ENCODE results near the gene TDO2. TPM values are rescaled to one million over a fixed set of nuclear protein-coding genes. Genes with fewer than 3 reads are reported as not detected.

The TDO2 gene
- total RNA-seq, 2 donors from 2014 or later = not detected

DNA sequence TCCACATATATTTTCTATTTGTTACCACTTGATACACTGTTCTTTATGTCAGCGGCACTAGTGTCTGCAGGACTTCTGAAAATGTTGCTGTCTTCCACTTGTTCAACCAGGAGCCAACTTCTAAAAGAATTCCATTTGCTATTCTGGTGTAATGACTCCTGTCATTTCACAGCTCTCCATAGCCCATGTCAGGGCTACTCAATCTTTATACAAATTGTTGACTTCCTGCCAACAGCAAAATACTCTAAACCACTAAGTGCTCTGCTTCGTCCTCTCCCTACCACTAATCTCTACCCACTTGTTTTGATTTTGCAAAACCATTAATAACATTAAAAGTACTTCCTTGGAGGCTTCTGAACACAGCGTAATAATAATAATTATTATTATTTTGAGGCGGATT, 43.0 kb downstream of the TDO2 start:
- no peak for DNase-seq
- ATAC-seq = peak; percentile 57 to 77
- intact Hi-C loops (cut with DNase I) = loop anchor here in 1 of 2 donors (10.0 kb wide), 1 partner anchor 542 kb away; no protein-coding TSS in a partner anchor

GRCh38 chr4:155948541-155948940, 45.0 kb downstream of the TDO2 start:
- ATAC-seq (no peak), DNase-seq (no peak)
- intact Hi-C loops (cut with DNase I) = loop anchor here in 1 of 2 donors (10.0 kb wide), 1 partner anchor 544 kb away; no protein-coding TSS in a partner anchor

GRCh38 chr4:155950461-155950860, 47.0 kb downstream of the TDO2 start:
- intact Hi-C loops (cut with DNase I) = loop anchor here in 1 of 2 donors (5.0 kb wide), 2 partner anchors 143 to 548 kb away; no protein-coding TSS in a partner anchor
- DNase-seq (no peak), ATAC-seq (no peak)

DNA sequence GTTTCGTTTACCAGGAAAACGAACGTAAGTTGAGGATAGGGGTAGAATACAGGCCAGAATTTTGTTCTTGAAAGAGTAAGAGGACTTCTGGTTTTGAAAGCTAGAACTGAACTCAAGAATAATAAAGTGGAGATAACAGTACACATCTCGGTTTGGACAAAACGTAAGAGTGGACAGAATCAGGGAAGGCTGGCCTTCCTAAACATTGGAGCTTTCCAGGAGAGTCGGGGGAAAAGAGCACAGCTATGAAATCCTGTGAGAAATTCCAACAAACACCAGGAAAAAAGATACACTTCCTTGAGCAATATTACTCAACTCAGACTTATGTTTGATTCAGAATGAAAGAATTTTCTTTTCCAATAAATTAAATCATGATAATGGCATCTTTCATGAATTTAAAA, 49.0 kb downstream of the TDO2 start:
- no peak for DNase-seq
- intact Hi-C loops (cut with DNase I) = loop anchor here in 1 of 2 donors (2.0 to 5.0 kb wide), 3 partner anchors 145 to 550 kb away; no protein-coding TSS in a partner anchor
- ATAC-seq = no peak

GRCh38 chr4:155953151-155954117, 49.9 kb downstream of the TDO2 start, which contains the start of gene CTSO:
Gene CTSO (minus strand): TSS chr4:155953866. CDS start chr4:155953847, 19 bp downstream.
- DNase-seq = peak; percentile 83
- ATAC-seq = peak; percentile 97 to 98
- intact Hi-C loops (cut with DNase I) = loop anchor here in 1 of 2 donors (2.0 to 5.0 kb wide), 3 partner anchors 146 to 551 kb away; no protein-coding TSS in a partner anchor

DNA sequence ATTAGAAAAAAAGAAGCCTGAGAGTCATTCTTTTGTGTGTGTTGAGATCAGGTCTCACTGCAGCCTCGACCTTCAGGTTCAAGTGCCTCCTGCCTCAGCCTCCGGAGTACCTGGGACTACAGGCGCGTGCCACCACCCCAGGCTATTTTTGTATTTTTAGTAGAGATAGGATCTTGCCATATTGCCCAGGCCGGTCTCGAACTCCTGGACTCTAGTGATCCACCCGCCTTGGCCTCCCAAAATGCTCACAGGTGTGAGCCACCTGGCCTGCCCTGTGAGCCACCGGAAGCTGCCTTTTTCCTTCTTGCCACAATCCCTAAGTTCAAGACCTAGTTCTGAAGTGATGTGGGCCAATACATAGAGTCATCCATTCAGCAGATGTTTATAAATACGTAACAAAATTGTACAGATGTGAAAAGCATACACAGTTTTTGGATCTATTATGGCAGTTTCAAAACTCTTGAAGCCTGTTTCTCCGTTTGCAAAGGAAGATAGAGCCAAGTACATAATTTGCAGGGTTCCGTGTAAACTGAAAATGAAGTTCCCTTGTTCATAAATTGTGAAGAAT, 50.7 kb downstream of the TDO2 start:
- intact Hi-C loops (cut with DNase I) = loop anchor here in 1 of 2 donors (5.0 kb wide), 2 partner anchors 147 to 552 kb away; no protein-coding TSS in a partner anchor
- DNase-seq = no peak

DNA sequence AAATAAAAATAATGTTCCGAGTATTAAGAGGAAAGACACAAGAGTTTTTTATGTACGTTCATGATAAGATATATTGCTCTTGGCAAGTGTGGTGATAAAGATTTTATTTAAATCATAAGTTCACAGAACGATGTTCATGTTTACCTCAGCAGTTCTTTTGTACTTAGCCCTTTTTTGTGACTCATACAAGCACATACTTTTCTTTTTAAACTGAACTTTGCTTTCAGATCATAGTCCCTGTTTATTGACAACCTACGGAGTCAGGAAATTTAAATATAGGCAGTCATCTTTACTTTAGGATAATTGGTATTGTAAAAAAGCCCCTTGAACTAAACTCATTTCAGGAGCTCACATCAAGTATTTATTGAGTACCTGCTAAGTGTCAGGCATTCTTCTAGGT, 51.4 kb downstream of the TDO2 start:
- no peak for DNase-seq
- ATAC-seq = no peak
- intact Hi-C loops (cut with DNase I) = loop anchor here in 1 of 2 donors (5.0 kb wide), 2 partner anchors 148 to 553 kb away; no protein-coding TSS in a partner anchor

More for the DNA sequence above, 50.7 kb downstream of the TDO2 start:
- ATAC-seq = no peak

- ATAC-seq (no peak), DNase-seq (no peak)
- intact Hi-C loops (cut with DNase I) = no loop called here
These were observed 53.0 kb downstream of the TDO2 start for GRCh38 chr4:155956461-155956860.

DNA sequence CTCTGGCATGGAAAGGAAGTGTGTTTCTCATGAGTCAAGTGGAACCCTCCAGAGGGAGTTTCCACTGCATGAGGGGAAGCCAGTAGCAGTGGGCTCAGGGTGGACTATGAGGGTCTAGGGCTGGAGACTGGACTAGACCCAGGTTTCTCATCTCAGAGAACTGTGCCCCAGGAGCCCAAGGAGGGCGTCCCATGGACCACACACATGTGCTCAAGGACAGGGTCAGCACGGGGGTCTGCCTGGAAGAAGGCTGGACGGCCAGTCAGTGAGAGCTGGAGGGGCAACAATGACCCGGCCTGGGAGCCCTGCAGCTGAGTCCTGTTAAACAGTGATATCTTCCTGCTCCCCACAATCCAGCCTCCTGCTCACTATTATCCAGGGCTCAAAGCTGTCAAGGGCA, 55.9 kb downstream of the TDO2 start:
- intact Hi-C loops (cut with DNase I) = no loop called here
- ATAC-seq (no peak), DNase-seq (no peak)

- intact Hi-C loops (cut with DNase I) = no loop called here
- DNase-seq (no peak), ATAC-seq (peak in 1 of 2 donors; percentile 84)
These were observed 57.0 kb downstream of the TDO2 start for GRCh38 chr4:155960522-155960921.

DNA sequence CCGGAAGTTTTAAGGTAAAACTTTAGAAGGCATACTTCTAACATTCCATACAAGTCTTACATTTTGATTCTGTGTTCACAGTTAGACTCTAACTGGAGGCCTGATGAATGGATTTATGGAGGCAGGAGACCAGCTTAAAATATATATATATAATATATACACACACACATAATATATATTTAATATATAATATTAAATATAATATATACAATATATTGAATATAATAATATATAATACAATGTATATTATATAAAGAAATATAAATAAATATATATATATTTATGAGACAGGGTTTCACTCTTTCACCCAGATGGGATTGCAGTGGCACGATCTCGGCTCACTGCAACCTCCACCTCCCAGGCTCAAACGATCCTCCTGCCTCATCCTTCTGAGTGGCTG, 58.1 kb downstream of the TDO2 start:
- no peak for DNase-seq
- no peak for ATAC-seq
- intact Hi-C loops (cut with DNase I) = no loop called here

DNA sequence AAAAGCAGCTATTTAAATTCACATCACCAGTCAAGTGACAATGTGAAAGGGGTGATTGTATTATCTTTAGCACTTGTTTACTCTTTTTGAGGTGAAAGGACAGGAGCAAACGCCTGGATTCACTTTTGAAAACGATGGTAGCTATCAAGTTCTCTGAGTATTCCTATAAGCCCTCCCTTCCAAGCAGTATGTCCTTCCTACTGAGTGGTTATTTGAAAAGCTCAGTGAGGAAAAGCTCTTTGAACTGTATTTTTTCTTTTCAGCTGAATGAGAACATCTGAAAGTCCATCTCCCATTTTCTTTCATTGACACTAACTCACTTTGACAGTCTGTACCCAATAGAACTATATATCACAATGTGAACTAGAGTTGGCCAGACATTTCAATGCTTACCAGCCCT, 59.3 kb downstream of the TDO2 start:
- intact Hi-C loops (cut with DNase I) = no loop called here
- no peak for DNase-seq
- ATAC-seq = no peak

DNA sequence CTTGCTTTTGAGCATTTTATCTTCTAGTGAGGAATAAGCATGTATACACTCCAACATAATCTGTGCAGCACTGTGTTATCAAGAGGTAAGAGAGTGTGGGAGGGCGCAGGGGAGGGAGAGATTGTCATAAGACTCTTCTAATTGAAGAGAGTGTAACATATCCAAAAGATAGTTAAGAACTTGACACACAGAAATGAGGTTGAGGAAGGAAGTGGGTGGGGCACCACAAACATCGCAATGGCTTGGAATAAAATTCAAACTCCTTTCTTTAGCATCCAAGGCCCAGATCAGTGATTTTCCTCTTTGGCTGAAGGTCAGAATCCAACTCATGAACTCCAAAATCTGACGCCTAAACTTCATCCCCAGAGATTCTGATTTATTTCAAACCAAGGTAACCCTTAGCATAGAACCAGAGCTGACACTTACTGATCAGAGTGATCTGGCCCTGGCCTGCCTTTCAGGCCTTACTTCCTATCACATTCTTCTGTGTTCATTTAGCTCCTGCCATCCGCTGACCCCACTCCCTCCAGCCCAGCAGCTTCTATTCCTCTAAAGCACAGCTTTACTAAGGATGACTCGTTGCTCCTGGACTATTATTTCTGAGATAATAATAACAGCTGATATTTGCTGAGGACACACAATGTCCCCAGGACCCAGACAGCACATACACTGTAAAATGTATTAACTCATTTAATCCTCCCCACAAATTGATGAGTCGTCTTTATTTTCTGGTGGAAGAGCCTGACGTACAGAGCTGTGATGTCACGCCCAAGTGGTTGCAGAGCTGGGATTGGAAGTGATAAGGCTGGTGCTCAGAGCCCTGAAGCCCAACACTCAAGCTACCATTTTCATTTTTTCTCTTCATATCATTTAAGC, 60.8 kb downstream of the TDO2 start:
- intact Hi-C loops (cut with DNase I) = no loop called here
- peak in 1 of 2 donors; percentile 83 for ATAC-seq
- peak; percentile 24 for DNase-seq

- ATAC-seq = no peak
- intact Hi-C loops (cut with DNase I) = no loop called here
- no peak for DNase-seq
These were observed 62.7 kb downstream of the TDO2 start for GRCh38 chr4:155966171-155966570.

GRCh38 chr4:155966731-155967395, 63.4 kb downstream of the TDO2 start:
- intact Hi-C loops (cut with DNase I) = no loop called here
- ATAC-seq (peak in 1 of 2 donors; percentile 45), DNase-seq (no peak)
